Osteocyte (in vitro differentiated cells): Measurements from ENCODE around the gene TWF2. TPM values are rescaled to one million over a fixed set of nuclear protein-coding genes. Genes with fewer than 3 reads are reported as not detected.

Experiments used
- DNase-seq: peaks from one replicate; pipeline ENCODE4 v3.0.0; 2021; ENCODE audit warnings: mixed read lengths; ENCODE audit not compliant: unreplicated experiment; ENCODE audit errors: extremely low spot score
- H3K27ac Mint-ChIP-seq: one replicate; pipeline ENCODE4 v1.8.0; 2021; ENCODE audit warnings: mild to moderate bottlenecking, mixed read lengths; ENCODE audit not compliant: unreplicated experiment
- H3K27me3 Mint-ChIP-seq: one replicate; pipeline ENCODE4 v1.8.0; 2021; ENCODE audit warnings: mixed read lengths; ENCODE audit not compliant: unreplicated experiment
- H3K36me3 Mint-ChIP-seq: one replicate; pipeline ENCODE4 v1.8.0; 2021; ENCODE audit warnings: mixed read lengths; ENCODE audit not compliant: unreplicated experiment
- H3K4me1 Mint-ChIP-seq: one replicate; pipeline ENCODE4 v1.8.0; 2021; ENCODE audit warnings: mixed read lengths; ENCODE audit not compliant: unreplicated experiment
- H3K4me3 Mint-ChIP-seq: one replicate; pipeline ENCODE4 v1.8.0; 2021; ENCODE audit warnings: mild to moderate bottlenecking, moderate library complexity, mixed read lengths; ENCODE audit not compliant: unreplicated experiment
- H3K9me3 Mint-ChIP-seq: one replicate; pipeline ENCODE4 v1.8.0; 2021; ENCODE audit warnings: mixed read lengths; ENCODE audit not compliant: unreplicated experiment
- total RNA-seq: library from RNA; stranded (reverse); gene quantifications from 2 replicates; pipeline ENCODE4 v1.2.1, GENCODE V29; 2021
- TF ChIP-seq, protein P1 (sequence below): fragments of 200-600 bp; sonication (generic); IDR thresholded peaks from 2 replicates; pipeline ENCODE4 v1.5.0; 2021; ENCODE audit warnings: antibody characterized with exemption, mild to moderate bottlenecking, moderate library complexity

TWF2 gene
- total RNA-seq, 1 donor from 2014 or later: 58.6 TPM

DNA sequence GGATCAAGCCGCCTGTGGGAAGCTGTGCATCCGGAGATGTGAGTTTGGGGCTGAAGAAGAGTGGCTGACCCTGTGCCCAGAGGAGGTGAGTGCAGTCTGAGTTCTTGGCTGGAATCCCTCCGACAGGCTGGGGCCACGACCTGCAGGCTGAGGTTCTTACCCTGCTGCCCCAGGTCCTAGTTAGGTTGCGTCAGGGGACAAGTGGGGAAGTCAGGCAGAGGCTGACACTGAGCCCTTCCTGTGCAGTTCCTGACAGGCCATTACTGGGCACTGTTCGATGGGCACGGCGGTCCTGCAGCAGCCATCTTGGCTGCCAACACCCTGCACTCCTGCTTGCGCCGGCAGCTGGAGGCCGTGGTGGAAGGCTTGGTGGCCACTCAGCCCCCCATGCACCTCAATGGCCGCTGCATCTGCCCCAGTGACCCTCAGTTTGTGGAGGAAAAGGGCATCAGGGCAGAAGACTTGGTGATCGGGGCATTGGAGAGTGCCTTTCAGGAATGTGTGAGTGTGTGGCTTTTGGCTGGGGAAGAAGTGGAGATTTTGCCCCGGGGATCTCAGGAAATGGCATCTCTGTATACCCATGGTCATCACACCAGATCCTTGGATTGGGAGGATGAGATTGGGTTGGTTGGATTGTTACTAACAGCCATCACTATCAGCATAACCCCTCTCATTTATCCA lies 7.9 kb upstream of the TWF2 start:
- Mint-ChIP-seq H3K36me3 (peaks cover 1% of the 10 kb centered on the region), H3K9me3 (no peaks in the 10 kb centered on the region), H3K4me1 (peaks cover 35% of the 10 kb centered on the region), H3K27me3 (no peaks in the 10 kb centered on the region), H3K27ac (peak overlapping the region; percentile 86), H3K4me3 (peak overlapping the region; percentile 74)
- TF ChIP-seq, protein P1, sequence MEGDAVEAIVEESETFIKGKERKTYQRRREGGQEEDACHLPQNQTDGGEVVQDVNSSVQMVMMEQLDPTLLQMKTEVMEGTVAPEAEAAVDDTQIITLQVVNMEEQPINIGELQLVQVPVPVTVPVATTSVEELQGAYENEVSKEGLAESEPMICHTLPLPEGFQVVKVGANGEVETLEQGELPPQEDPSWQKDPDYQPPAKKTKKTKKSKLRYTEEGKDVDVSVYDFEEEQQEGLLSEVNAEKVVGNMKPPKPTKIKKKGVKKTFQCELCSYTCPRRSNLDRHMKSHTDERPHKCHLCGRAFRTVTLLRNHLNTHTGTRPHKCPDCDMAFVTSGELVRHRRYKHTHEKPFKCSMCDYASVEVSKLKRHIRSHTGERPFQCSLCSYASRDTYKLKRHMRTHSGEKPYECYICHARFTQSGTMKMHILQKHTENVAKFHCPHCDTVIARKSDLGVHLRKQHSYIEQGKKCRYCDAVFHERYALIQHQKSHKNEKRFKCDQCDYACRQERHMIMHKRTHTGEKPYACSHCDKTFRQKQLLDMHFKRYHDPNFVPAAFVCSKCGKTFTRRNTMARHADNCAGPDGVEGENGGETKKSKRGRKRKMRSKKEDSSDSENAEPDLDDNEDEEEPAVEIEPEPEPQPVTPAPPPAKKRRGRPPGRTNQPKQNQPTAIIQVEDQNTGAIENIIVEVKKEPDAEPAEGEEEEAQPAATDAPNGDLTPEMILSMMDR: no peak
- no peak for DNase-seq

DNA sequence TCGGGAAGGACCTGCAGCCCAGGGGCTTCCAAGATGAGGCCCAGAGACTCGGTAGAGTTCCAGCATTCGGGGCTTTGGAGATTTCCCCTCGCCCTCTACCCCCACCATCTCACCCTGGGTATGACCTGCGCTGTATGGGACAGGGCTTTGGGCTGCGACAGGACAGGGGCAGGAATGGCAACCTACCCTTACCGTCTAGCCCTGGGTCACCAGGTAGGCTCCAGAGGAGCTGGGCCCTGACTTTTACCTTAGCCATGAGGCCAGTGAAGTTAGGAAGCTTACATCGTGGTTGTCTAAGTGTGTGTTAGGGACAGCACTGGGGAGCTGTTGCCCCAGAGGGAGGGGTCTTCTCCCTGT lies 7.3 kb upstream of the TWF2 start:
- no peaks in the 10 kb centered on the region for H3K27me3 Mint-ChIP-seq
- DNase-seq: no peak
- H3K4me3 Mint-ChIP-seq: peak overlapping the region; percentile 74
- peaks cover 35% of the 10 kb centered on the region for H3K4me1 Mint-ChIP-seq
- no peaks in the 10 kb centered on the region for H3K36me3 Mint-ChIP-seq
- H3K27ac Mint-ChIP-seq: peak overlapping the region; percentile 86
- TF ChIP-seq, protein P1: no peak
- no peaks in the 10 kb centered on the region for H3K9me3 Mint-ChIP-seq

DNA sequence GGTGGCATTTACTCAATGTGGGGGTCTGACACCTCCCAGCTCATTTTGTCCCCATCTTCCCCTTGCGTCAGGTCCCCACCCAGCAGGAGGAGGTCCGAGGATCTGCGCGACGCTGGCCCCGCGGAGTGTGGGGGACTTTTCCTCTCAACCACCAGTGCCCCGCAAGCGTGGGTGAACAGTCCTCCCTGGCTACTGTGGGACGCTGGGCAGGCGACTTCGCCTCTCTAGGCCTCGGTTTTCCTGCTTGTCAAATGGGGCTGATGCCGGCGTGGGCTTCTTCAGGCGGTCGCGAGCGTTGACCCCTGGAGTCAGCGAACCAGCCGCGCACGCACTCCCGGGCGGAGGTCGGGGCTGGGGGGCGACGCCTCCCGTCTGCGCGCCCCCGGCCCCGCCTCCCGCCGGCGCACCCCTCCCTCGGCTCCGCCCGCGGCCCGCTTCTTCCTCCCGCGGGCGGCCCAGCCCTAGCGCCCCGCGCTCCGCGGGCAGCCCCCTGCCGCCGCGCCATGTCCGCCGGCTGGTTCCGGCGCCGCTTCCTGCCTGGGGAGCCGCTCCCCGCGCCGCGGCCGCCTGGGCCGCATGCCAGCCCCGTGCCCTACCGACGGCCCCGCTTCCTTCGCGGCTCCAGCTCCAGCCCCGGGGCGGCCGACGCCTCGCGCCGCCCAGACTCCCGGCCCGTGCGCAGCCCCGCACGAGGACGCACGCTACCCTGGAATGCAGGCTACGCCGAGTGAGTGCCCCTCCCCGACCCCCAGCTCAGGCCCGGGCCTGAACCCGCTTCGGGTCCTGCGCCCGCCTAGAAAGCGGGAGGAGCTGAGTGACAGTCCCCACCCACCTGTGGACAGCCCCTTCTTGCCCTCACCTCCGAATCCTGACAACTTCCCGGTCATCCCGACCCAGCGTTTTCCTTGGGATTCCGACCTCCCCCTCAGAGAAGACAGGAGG lies 6.6 kb upstream of the TWF2 start, which contains the start of gene PPM1M:
TSS of gene PPM1M (plus strand) at position 438 of the 942 bp plus-strand sequence. CDS start at position 504, 66 bp downstream.
- no peaks in the 10 kb centered on the region for H3K9me3 Mint-ChIP-seq
- no peaks in the 10 kb centered on the region for H3K27me3 Mint-ChIP-seq
- peak within 1 kb of the TSS; percentile 74 for H3K4me3 Mint-ChIP-seq
- TF ChIP-seq, protein P1: no peak
- H3K4me1 Mint-ChIP-seq: peaks cover 40% of the 10 kb centered on the region
- H3K36me3 Mint-ChIP-seq: peaks cover 2% of the 10 kb centered on the region
- no peak for DNase-seq
- peak within 1 kb of the TSS; percentile 93 for H3K27ac Mint-ChIP-seq

DNA sequence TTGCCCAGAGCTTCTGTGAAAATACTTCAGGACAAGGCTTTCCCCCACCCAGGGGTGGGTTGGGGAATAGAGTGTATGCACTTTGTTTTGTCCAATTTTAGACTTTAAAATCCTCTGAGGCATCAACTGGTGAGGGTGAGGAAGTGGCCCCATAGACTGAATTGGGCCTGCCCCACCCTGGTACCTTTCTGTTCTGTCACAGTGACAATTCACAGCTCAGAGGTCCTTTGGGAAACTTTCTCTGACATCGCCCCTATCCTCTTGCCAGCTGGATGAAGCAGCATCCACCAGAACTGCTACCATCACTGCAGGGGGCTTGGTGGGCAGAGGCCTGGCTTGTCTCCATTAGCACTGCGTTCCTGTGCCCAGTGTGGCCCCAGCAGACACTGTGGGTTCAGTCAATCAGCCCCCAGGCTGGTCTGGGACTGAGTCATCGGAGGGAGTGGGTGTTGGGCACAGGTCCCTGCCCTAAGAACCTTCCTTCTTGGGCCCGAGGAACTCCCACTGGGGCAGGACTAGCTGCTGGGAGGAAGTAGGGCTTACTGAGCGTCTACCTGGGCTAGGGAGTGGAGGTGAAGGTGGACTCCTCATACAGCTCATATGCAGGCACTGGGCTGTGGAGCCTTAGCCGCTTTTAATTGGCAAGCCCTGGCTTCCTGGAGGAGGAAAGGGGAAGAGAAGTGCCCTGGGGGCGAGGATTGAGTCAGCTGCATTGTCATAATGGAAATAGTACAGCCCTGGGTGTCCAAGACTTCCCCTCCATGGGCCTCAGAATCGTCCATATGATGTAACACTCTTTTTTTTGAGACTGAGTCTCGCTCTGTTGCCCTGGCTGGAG lies 5.1 kb upstream of the TWF2 start:
- H3K4me1 Mint-ChIP-seq: peaks cover 53% of the 10 kb centered on the region
- DNase-seq: no peak
- TF ChIP-seq, protein P1: no peak
- H3K9me3 Mint-ChIP-seq: no peaks in the 10 kb centered on the region
- peaks cover 2% of the 10 kb centered on the region for H3K36me3 Mint-ChIP-seq
- H3K27me3 Mint-ChIP-seq: no peaks in the 10 kb centered on the region
- H3K27ac Mint-ChIP-seq: peak overlapping the region; percentile 93
- peak overlapping the region; percentile 62 for H3K4me3 Mint-ChIP-seq
